HG02973 (cell line): ENCODE measurements around the gene CCDC150.
"Not testable (repeated sequence)": the region's sequence is repeated elsewhere in the genome, so short reads cannot be mapped to it uniquely, and the experiment has no call there.

Experiments
- ATAC-seq: cut with Tn5 transposase; IDR thresholded peaks from one replicate; pipeline ENCODE4 v1.9.1; 2021; ENCODE audit warnings: moderate library complexity; ENCODE audit not compliant: unreplicated experiment

Gene CCDC150

GRCh38 chr2:196710056-196710455 is 70.5 kb downstream of the CCDC150 start:
- ATAC-seq, result not testable (repeated sequence)

- ATAC-seq, result no peak
Observed at GRCh38 chr2:196711625-196712024, 72.1 kb downstream of the CCDC150 start.

- ATAC-seq, result no peak
Observed at GRCh38 chr2:196712867-196713266, 73.4 kb downstream of the CCDC150 start.

DNA sequence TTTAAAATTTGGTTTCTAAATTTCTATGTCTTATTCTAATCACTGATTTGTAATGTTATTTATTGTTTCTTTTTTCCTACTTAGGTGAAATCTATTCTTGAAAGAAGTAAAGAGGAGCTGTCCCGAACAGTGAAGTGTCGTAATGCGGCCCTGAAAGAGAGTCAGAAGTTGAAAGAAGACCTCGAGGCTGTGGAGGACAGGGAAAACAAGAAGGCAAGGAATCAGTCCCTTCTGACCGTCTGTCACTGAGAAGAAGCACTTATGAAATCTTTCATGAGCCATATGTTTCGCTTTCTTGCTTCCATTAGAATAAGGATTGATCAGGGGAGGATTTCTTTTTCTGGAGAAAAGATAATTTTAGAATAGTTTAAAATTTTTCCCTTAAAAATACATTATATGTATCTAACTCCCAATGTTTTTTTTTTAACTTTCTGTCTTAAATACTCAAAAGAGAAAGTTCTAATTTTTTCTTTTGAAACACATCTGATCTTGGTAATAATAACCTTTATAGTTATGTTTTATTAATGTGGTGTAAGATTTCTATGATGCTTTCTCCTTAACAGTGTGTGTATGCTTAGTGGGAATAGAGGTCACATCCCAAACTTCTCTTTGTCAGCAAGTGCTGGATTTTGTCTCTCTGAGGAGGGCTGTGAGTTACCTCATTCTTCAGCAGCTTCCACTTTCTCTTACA is 79.0 kb downstream of the CCDC150 start:
- ATAC-seq, result no peak

DNA sequence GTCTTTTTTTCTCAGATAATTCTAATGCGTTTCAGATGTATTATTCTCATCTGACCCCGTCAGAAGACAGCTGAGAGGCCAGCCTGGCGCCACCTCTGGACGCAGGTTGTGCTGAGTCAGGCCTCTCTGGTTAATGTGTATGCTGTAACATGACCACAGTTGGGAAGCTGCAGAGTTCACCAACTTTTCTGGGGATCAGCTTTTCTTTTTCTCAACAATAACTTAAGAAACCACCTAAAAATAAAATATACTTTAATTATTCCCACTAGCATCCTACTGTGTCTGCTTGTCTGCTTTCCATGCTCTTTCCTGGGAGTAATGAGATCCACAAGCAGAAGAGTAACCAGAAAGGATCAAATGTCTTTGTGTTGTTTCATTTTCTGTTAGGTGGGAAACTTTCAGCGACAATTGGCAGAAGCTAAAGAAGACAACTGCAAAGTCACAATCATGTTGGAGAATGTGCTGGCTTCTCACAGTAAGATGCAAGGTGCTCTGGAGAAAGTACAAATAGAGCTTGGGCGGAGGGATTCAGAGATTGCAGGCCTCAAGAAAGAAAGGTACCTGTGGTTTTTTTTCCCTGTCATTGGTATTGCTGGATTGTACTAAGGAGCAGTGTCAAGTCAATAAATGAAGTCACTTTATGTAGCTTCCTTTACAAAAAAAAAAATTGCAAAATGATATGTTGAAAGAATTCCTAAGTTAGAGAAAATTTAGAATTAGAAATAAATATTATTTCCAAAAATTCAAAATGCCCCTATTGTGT is 79.8 kb downstream of the CCDC150 start:
- peak; percentile 55 for ATAC-seq

GRCh38 chr2:196723571-196723970 is 84.1 kb downstream of the CCDC150 start:
- no peak for ATAC-seq

- ATAC-seq, result no peak
Observed at GRCh38 chr2:196725218-196725617, 85.7 kb downstream of the CCDC150 start.

DNA sequence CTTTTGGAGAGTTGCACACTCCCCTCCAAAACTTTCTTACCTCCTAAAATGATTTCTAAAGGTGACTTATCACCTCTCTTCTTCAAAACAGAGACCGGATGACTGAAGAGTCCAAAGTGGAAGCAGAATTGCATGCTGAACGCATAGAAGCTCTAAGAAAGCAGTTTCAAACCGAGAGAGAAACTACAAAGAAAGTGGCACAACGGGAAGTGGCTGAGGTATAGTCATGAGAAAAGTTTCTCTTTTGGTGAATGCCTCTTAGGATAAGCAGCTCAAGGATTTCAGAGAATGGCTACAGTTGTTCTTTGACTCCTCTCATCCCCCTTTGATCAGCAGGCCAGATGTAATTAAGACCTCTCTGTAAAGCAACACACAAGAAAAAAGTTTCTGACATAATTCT is 86.4 kb downstream of the CCDC150 start:
- ATAC-seq, result no peak

DNA sequence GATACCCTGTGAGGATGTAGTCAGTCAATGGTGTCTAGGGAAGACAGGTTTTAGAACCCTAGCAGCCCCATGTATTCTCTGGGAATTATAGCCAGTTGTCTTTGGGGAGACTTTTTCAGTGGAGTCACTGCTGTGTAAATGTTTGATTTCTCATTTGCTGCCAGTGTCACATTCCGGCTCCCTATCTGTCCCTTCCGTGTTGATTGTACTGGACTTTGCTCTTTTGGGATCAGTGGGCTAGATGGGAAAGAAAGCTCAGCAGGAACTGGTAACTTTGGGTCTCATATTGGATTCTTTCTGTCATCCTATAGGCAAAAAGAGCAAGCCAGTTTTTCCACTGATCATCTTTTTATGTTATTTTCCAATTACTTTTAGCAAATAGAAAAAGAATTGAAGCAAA is 89.9 kb downstream of the CCDC150 start:
- no peak for ATAC-seq

- ATAC-seq, result not testable (repeated sequence)
Observed at GRCh38 chr2:196736646-196737045, 97.1 kb downstream of the CCDC150 start.

- ATAC-seq, result no peak
Observed at GRCh38 chr2:196737046-196737445, 97.5 kb downstream of the CCDC150 start.

DNA sequence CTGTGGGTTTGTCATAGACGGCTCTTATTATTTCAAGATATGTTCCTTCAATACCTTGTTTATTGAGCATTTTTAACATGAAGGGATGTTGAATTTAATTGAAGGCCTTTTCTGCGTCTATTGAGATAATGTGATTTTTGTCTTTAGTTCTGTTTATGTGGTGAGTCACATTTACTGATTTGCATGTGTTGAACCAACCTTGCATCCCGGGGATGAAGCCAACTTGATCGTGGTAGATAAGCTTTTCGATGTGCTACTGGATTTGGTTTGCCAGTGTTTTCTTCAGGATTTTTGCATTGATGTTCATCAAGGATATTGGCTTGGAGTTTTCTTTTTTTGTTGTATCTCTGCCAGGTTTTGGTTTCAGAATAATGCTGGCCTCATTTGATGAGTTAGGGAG is 99.5 kb downstream of the CCDC150 start:
- ATAC-seq, result no peak

- no peak for ATAC-seq
Observed at GRCh38 chr2:196742216-196742615, 102.7 kb downstream of the CCDC150 start.

GRCh38 chr2:196742685-196743084 is 103.2 kb downstream of the CCDC150 start:
- no peak for ATAC-seq

GRCh38 chr2:196743165-196743564 is 103.7 kb downstream of the CCDC150 start:
- no peak for ATAC-seq

DNA sequence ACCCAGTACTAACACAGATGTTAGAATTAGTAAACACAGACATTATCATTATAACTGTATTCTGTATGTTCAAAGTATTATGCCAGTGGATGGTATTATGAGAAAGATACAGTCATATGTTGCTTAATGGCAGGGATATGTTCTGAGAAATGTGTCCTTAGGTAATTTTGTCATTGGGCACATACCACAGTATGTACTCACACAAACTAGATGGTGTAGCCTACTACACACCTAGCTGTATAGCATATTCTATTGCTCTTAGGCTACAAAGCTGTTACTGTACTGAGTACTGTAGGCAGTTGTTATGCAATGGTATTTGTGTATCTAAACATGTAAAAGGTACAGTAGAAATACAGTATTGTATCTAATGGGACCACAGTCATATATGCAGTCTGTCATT is 106.2 kb downstream of the CCDC150 start:
- no peak for ATAC-seq

GRCh38 chr2:196747400-196747799 is 107.9 kb downstream of the CCDC150 start:
- no peak for ATAC-seq

- no peak for ATAC-seq
Observed at GRCh38 chr2:196748123-196748522, 108.6 kb downstream of the CCDC150 start.

GRCh38 chr2:196750291-196750923 is 110.9 kb downstream of the CCDC150 start:
- no peak for ATAC-seq

DNA sequence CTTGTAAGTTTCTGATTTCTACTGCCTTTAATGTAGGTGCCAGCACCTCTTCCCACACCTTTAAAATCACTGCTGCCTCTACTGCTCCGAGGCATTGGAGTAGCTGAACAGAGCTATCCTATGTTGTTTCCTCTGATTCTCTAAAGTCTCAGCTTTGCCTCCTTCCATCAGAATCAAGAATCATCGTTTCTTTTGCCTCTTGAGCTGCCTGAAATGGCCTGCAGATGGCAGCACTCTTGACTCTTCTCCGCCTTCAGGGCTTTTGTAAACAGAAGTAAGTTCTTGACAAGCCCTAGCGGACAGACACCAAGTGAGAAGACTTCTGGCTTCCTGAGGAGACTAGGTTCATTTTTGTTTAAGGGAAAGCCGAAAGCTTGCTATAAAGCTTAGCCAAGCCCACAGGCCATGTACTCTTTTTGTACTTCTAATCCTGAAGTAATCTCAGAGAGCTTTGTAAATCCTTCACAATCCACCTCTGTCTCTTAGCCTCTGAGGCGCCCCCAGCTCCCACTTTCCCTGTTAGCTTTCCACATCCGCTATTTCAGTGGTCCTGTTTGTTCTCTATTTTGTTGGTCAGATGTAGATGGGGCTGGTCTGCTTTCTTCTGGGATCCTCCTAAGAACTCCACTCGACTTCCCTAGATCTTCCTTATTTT is 111.6 kb downstream of the CCDC150 start:
- ATAC-seq, result peak; percentile 96
